NT2/D1 (cell line): Measurements from ENCODE around the gene SNX9.

Experiments used
- SUZ12 ChIP-seq: IDR thresholded peaks from 2 replicates; pipeline ENCODE4 v1.6.1; 2011; ENCODE audit not compliant: insufficient read length, insufficient read depth; ENCODE audit errors: extremely low read depth
- YY1 ChIP-seq: IDR thresholded peaks from 2 replicates; pipeline ENCODE4 v1.6.1; 2011; ENCODE audit not compliant: insufficient read length, insufficient read depth
- ZNF274 ChIP-seq: IDR thresholded peaks from 2 replicates; pipeline ENCODE4 v1.6.1; 2011; ENCODE audit warnings: mild to moderate bottlenecking, low read depth, low read length

GRCh38 chr6:157967020-157967419, 144.0 kb downstream of the SNX9 start:
- TF ChIP-seq ZNF274 (no peak), SUZ12 (no peak), YY1 (no peak)
